Natural killer cell (primary cell): ENCODE results near the gene IPO7. TPM values are rescaled to one million over a fixed set of nuclear protein-coding genes. Genes with fewer than 3 reads are reported as not detected.
"Not testable (repeated sequence)": the region's sequence is repeated elsewhere in the genome, so short reads cannot be mapped to it uniquely, and the experiment has no call there.

Source experiments
- ATAC-seq, 3 donors: fragments of 150-1000 bp in 2 of 3; fragments of 200-7000 bp in 1 of 3; cut with Tn5 transposase; 1 replicate in 1 of 3; 2 replicates in 2 of 3; pipeline ENCODE4 v1.10.0; 2021; ENCODE audit warnings: mild to moderate bottlenecking in 2 of 3, moderate library complexity in 2 of 3
- DNase-seq, 2 donors: peaks; one replicate each; pipeline versions ENCODE4 v3.0.0 to v3.0.0-alpha.2; 2013 to 2021; ENCODE audit warnings: mixed read lengths in 1 of 2
- H3K27ac ChIP-seq: one replicate; pipeline ENCODE4 v1.5.1; 2013; ENCODE audit warnings: mild to moderate bottlenecking, low read length
- H3K27me3 ChIP-seq: one replicate; pipeline ENCODE4 v1.6.1; 2013; ENCODE audit warnings: low read length; ENCODE audit not compliant: control insufficient read depth, insufficient read depth
- H3K36me3 ChIP-seq: one replicate; pipeline ENCODE4 v1.6.1; 2013; ENCODE audit warnings: low read length; ENCODE audit not compliant: control insufficient read depth, insufficient read depth
- H3K4me1 ChIP-seq: one replicate; pipeline ENCODE4 v1.6.1; 2013; ENCODE audit warnings: low read length; ENCODE audit not compliant: control insufficient read depth, insufficient read depth
- H3K4me3 ChIP-seq: one replicate; pipeline ENCODE4 v1.5.1; 2013; ENCODE audit warnings: low read length
- H3K9me3 ChIP-seq: one replicate; pipeline ENCODE4 v1.6.1; 2013; ENCODE audit warnings: low read length; ENCODE audit not compliant: control insufficient read depth, insufficient read depth
- H3K27ac Mint-ChIP-seq, 2 donors: one replicate each; pipeline ENCODE4 v1.8.0; 2022; ENCODE audit warnings: mild to moderate bottlenecking in 2 of 2, mixed read lengths in 2 of 2, moderate library complexity in 1 of 2
- H3K27me3 Mint-ChIP-seq, 2 donors: one replicate each; pipeline ENCODE4 v1.8.0; 2022; ENCODE audit warnings: low read depth in 2 of 2, mixed read lengths in 2 of 2
- H3K36me3 Mint-ChIP-seq: one replicate; pipeline ENCODE4 v1.8.0; 2022; ENCODE audit warnings: mixed read lengths
- H3K4me1 Mint-ChIP-seq, 2 donors: one replicate each; pipeline ENCODE4 v1.8.0; 2022; ENCODE audit warnings: mixed read lengths in 2 of 2
- H3K4me3 Mint-ChIP-seq: one replicate; pipeline ENCODE4 v1.8.0; 2022; ENCODE audit warnings: mild to moderate bottlenecking, moderate library complexity, mixed read lengths
- H3K9me3 Mint-ChIP-seq, 2 donors: one replicate each; pipeline ENCODE4 v1.8.0; 2022; ENCODE audit warnings: mixed read lengths in 2 of 2
- WGBS: methylation state at CpG from one replicate; pipeline ENCODE4 v1.1.7; 2013; ENCODE audit warnings: missing lambda C conversion rate; ENCODE audit not compliant: insufficient coverage; 5-methylcytosine and 5-hydroxymethylcytosine counted together
- intact Hi-C: fragments of 100-400 bp; cut with micrococcal nuclease; formaldehyde crosslinking; loops from one replicate; pipeline ENCODE4 v1.14.2; 2022
- total RNA-seq, 4 donors: library from RNA; stranded (reverse); fragments of 120-200 nt in 1 of 4; gene quantifications; one replicate each; pipeline versions ENCODE4 v1.2.3 to v1.2.4, GENCODE V29; 2013 to 2022
- TF ChIP-seq, protein P1 (sequence below): fragments of 200-600 bp; IDR thresholded peaks from one replicate; pipeline ENCODE4 v1.8.0; 2022; ENCODE audit warnings: antibody characterized with exemption

Gene IPO7
- total RNA-seq, 3 donors from 2014 or later (not counting 1 experiment from before 2014, with no cell fraction given): 47.2 to 62.3 (median 58.0) TPM

DNA sequence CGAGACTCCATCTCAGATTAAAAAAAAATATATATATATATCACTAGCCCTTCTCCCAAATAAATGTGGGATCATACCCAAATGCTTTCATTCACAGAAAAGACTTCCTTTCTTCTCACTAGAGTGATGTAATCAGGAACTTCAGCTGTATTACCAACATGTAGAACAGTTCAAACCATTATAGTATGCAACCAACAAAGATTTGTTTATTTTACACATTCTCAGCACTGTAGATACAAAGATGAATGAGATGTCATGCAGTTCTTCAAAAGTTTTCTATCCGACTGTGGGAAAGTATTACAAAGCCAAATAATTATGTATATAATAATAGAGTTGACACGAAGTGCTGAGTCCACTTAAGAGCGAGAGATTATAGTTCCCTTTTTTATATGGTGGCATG lies 54.2 kb downstream of the IPO7 start:
- DNase-seq: no peak
- Histone ChIP-seq H3K4me1 (no peaks in the 10 kb centered on the region), H3K4me3 (no peak overlapping the region), H3K9me3 (no peaks in the 10 kb centered on the region), H3K27ac (no peak overlapping the region), H3K36me3 (peaks cover 76% of the 10 kb centered on the region), H3K27me3 (no peaks in the 10 kb centered on the region)
- Mint-ChIP-seq H3K9me3 (no peaks in the 10 kb centered on the region), H3K36me3 (peaks cover 13% of the 10 kb centered on the region), H3K4me1 (no peaks in the 10 kb centered on the region), H3K27ac (no peak overlapping the region), H3K4me3 (no peak overlapping the region), H3K27me3 (no peaks in the 10 kb centered on the region)
- ATAC-seq: no peak
- TF ChIP-seq, protein P1, sequence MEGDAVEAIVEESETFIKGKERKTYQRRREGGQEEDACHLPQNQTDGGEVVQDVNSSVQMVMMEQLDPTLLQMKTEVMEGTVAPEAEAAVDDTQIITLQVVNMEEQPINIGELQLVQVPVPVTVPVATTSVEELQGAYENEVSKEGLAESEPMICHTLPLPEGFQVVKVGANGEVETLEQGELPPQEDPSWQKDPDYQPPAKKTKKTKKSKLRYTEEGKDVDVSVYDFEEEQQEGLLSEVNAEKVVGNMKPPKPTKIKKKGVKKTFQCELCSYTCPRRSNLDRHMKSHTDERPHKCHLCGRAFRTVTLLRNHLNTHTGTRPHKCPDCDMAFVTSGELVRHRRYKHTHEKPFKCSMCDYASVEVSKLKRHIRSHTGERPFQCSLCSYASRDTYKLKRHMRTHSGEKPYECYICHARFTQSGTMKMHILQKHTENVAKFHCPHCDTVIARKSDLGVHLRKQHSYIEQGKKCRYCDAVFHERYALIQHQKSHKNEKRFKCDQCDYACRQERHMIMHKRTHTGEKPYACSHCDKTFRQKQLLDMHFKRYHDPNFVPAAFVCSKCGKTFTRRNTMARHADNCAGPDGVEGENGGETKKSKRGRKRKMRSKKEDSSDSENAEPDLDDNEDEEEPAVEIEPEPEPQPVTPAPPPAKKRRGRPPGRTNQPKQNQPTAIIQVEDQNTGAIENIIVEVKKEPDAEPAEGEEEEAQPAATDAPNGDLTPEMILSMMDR: no peak
- intact Hi-C loops: no loop called here
- 100% methylated on average over 2 of the region's 4 CpGs for WGBS

GRCh38 chr11:9446230-9446629 lies 61.8 kb downstream of the IPO7 start:
- 33% methylated on average over 2 of the region's 4 CpGs for WGBS
- no peaks in the 10 kb centered on the region for H3K9me3 ChIP-seq
- Mint-ChIP-seq H3K27ac (peak overlapping the region in 1 of 2 donors; percentile 12), H3K27me3 (no peaks in the 10 kb centered on the region), H3K36me3 (no peaks in the 10 kb centered on the region), H3K9me3 (no peaks in the 10 kb centered on the region), H3K4me1 (no peaks in the 10 kb centered on the region), H3K4me3 (no peak overlapping the region)
- no peak overlapping the region for H3K4me3 ChIP-seq
- no peak for DNase-seq
- no peaks in the 10 kb centered on the region for H3K4me1 ChIP-seq
- intact Hi-C loops: no loop called here
- no peak for ATAC-seq
- TF ChIP-seq, protein P1: no peak
- no peaks in the 10 kb centered on the region for H3K27me3 ChIP-seq
- no peak overlapping the region for H3K27ac ChIP-seq
- peaks cover 26% of the 10 kb centered on the region for H3K36me3 ChIP-seq

DNA sequence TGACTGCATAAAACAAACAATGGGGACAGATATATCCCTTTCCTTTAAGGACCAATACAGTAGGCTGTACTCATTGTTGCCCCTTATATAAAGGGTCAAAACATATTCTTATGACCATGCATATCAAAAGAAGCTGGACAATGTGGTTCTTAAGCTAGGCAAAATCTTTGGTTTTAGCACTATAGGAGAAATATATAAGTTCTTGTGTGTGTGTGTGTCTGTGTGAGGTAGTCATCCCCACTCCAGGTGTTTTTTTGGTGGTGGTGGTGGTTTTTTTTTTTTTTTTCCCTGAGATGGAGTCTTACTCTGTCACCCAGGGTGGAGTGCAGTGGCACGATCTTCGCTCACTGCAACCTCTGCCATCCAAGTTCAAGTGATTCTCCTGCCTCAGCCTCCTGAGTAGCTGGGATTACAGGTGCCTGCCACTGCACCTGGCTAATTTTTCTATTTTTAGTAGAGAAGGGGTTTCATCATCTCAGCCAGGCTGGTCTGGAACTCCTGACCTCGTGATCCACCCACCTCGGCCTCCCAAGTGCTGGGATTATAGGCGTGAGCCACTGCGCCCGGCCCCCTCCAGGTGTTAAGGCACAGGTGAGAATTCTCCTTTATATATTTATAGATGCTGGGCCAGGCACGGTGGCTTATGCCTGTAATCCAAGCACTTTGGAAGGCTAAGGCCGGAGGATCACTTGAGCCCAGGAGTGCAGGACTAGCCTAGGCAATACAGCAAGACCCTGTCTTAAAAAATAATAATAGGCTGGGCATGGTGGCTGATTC lies 64.3 kb downstream of the IPO7 start:
- 97% methylated on average over 9 of the region's 9 CpGs for WGBS
- Histone ChIP-seq H3K27me3 (no peaks in the 10 kb centered on the region), H3K4me1 (no peaks in the 10 kb centered on the region), H3K4me3 (no peak overlapping the region), H3K9me3 (peaks cover 9% of the 10 kb centered on the region), H3K27ac (no peak overlapping the region), H3K36me3 (peaks cover 9% of the 10 kb centered on the region)
- DNase-seq: no peak
- no peaks in the 10 kb centered on the region for H3K27me3 Mint-ChIP-seq
- TF ChIP-seq, protein P1: no peak
- H3K36me3 Mint-ChIP-seq: no peaks in the 10 kb centered on the region
- no peak for ATAC-seq
- intact Hi-C loops: no loop called here
- H3K9me3 Mint-ChIP-seq: peaks cover 0 to 4% of the 10 kb centered on the region in 2 donors
- no peak overlapping the region for H3K4me3 Mint-ChIP-seq
- H3K4me1 Mint-ChIP-seq: no peaks in the 10 kb centered on the region
- no peak overlapping the region for H3K27ac Mint-ChIP-seq

- H3K4me3 ChIP-seq, H3K27ac ChIP-seq, H3K27me3 ChIP-seq, H3K4me3 Mint-ChIP-seq, H3K36me3 Mint-ChIP-seq, H3K27me3 Mint-ChIP-seq, DNase-seq, H3K9me3 ChIP-seq, H3K4me1 ChIP-seq, intact Hi-C loops, H3K36me3 ChIP-seq, H3K4me1 Mint-ChIP-seq, H3K27ac Mint-ChIP-seq, H3K9me3 Mint-ChIP-seq, ATAC-seq: not testable (repeated sequence)
- 94% methylated on average over 7 of the region's 7 CpGs for WGBS
These were observed 67.6 kb downstream of the IPO7 start for GRCh38 chr11:9452023-9452422.
